ENCODE measurements around the gene ITPRID1. TPM values are rescaled to one million over a fixed set of nuclear protein-coding genes. Genes with fewer than 3 reads are reported as not detected.
"Not testable (repeated sequence)": the region's sequence is repeated elsewhere in the genome, so short reads cannot be mapped to it uniquely, and the experiment has no call there.

ITPRID1 gene
- total RNA-seq, 1 experiment from 2014 or later, result 0.24 TPM

DNA sequence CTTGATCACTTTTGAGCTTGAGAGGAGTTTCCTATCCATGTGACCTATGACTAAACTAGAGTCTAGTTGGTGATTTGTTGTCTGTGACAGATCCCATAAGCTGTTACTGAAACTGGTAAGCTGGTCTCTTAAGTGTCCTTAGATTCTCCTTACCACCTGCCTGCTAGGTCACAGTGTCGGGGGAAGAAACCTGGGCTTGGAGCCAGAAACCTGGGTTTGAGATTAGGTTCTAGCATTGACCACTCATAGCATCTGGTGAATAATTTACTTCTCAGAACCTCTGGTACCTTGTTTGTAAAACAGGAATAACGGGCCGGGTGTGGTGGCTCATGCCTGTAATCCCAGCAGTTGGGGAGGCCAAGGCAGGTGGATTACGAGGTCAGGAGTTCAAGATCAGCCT lies 21.8 kb upstream of the ITPRID1 start:
- H3K27me3 ChIP-seq (ENCODE audit: control insufficient read depth, insufficient read depth, low read length), result no peaks in the 10 kb centered on the region
- no peaks in the 10 kb centered on the region for H3K36me3 ChIP-seq (replicated peaks; ENCODE audit: control insufficient read depth, insufficient read depth, low read length)
- no peak overlapping the region for H3K4me3 ChIP-seq (ENCODE audit: insufficient read depth, low read depth, low read length)
- no peak for DNase-seq

DNA sequence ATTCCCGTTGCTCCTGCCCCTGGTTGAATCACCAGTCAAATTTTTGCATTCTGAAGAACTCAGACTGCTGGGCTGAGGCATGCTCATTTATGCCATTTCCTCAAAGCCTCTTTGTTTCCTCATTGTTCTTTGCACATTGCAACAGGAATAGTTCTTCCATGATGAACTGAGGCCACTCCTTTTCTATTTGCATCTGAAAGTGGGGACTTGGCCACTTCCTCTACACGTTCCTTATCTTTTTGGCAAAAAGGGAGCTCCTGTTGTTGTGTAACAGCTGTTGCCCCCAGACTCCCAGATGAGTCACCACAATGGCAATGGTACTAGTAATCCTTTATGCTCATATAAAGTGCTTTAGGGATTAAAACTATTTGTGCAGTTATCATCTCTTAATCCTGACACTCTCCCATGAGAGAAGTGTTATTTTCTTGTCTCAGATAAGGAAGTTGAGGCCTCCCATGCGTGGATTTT lies 20.1 kb upstream of the ITPRID1 start:
- peak; percentile 7 for DNase-seq
- no peaks in the 10 kb centered on the region for H3K27me3 ChIP-seq (ENCODE audit: control insufficient read depth, insufficient read depth, low read length)
- no peaks in the 10 kb centered on the region for H3K36me3 ChIP-seq (replicated peaks; ENCODE audit: control insufficient read depth, insufficient read depth, low read length)
- H3K4me3 ChIP-seq (ENCODE audit: insufficient read depth, low read depth, low read length), result no peak overlapping the region

DNA sequence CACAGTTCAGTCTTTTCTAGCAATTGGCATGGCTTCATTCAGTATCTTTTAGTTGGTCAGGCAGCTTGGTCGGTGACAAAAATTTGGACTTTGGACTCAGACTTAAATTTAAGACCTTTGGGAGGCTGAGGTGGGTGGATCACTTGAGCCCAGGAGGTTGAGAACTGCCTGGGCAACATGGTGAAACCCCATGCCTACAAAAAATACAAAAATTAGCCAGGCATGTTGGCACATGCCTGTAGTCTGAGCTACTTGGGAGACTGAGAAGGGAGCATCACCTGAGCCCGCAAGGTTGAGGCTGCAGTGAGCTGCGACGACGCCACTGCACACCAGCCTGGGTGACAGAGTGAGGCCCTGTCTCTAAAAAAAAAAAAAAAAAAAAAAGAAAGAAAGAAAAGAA lies 19.5 kb upstream of the ITPRID1 start:
- Histone ChIP-seq H3K36me3 (replicated peaks; ENCODE audit: control insufficient read depth, insufficient read depth, low read length) (no peaks in the 10 kb centered on the region), H3K27me3 (ENCODE audit: control insufficient read depth, insufficient read depth, low read length) (no peaks in the 10 kb centered on the region), H3K4me3 (ENCODE audit: insufficient read depth, low read depth, low read length) (no peak overlapping the region)
- no peak for DNase-seq

DNA sequence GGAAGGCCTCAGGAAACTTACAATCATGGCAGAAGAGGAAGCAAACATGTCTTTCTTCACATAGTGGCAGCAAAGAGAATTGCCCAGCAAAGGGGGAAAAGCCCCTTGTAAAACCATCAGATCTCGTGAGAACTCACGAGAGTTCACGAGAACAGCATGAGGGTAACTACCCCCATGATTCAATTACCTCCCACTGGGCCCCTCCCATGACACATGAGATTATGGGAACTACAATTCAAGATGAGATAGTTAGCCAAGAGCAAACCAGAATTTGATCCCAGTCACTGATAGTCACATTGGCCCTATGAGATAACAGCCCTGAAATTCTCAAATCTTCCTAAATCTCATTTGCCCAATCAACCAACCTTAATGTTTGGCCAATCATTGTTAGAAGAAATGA lies 18.2 kb upstream of the ITPRID1 start:
- H3K36me3 ChIP-seq (replicated peaks; ENCODE audit: control insufficient read depth, insufficient read depth, low read length), result no peaks in the 10 kb centered on the region
- no peaks in the 10 kb centered on the region for H3K27me3 ChIP-seq (ENCODE audit: control insufficient read depth, insufficient read depth, low read length)
- DNase-seq, result no peak
- no peak overlapping the region for H3K4me3 ChIP-seq (ENCODE audit: insufficient read depth, low read depth, low read length)

DNA sequence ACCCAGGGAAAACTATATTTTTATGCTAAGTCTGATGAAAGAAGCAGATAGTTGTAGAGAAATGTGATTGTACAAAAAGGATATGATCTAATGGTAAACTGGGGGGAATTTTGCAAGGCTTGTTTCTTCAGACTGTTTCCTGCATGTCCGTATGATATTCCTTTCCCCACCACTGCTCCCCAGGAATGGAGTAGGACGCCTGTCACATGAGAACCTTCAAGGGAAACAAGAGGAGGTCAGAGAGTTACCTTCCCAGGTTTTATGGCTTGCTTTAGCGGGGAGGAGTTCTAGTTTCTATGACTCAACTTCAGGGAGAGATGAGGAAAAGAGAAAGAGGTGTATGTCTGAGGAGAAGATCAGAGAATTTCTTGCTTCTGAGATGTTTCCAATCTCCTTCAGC lies 16.4 kb upstream of the ITPRID1 start:
- no peak for DNase-seq
- H3K36me3 ChIP-seq (replicated peaks; ENCODE audit: control insufficient read depth, insufficient read depth, low read length), result no peaks in the 10 kb centered on the region
- H3K4me3 ChIP-seq (ENCODE audit: insufficient read depth, low read depth, low read length), result no peak overlapping the region
- no peaks in the 10 kb centered on the region for H3K27me3 ChIP-seq (ENCODE audit: control insufficient read depth, insufficient read depth, low read length)

DNA sequence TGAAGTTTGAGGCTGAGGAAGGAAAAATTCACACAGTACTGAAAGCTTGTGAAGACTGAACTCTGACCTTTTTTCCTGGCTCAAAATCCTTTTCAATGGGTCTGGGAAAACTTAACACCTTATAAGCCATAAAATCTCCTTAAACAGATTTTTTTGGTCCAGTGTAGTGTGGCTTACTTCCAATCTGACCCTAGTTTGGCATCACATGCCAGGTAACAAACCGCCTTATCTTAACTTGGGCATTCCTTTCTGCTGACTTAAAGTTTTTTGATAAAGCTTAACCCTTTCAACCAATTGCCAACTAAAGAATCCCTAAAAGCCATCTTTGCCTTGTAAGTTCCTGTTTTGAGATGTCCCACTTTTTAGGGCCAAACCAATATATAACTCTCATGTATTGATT lies 13.2 kb upstream of the ITPRID1 start:
- no peaks in the 10 kb centered on the region for H3K36me3 ChIP-seq (replicated peaks; ENCODE audit: control insufficient read depth, insufficient read depth, low read length)
- H3K4me3 ChIP-seq (ENCODE audit: insufficient read depth, low read depth, low read length), result no peak overlapping the region
- H3K27me3 ChIP-seq (ENCODE audit: control insufficient read depth, insufficient read depth, low read length), result no peaks in the 10 kb centered on the region
- DNase-seq, result no peak

DNA sequence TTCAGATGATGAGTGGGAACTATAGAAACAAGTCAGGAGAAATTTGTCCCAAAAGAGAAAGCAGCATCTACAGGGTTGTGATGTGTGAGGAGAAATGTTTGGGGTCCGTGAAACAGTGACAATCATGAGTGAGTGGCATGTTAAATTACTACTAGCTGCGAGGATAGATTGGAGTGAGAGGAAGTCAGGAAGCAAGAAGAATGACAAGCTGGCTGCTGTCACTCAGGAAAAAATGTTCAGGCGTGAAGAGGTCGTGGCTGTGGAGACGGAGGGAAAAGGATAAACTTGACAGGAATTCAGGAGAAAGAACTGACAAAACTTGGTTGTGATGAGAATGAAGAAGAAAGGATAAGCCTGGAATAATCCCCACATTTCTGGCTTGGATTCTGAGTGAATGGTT lies 5.1 kb upstream of the ITPRID1 start:
- Histone ChIP-seq H3K4me3 (ENCODE audit: insufficient read depth, low read depth, low read length) (no peak overlapping the region), H3K27me3 (ENCODE audit: control insufficient read depth, insufficient read depth, low read length) (no peaks in the 10 kb centered on the region), H3K36me3 (replicated peaks; ENCODE audit: control insufficient read depth, insufficient read depth, low read length) (no peaks in the 10 kb centered on the region)
- no peak for DNase-seq

DNA sequence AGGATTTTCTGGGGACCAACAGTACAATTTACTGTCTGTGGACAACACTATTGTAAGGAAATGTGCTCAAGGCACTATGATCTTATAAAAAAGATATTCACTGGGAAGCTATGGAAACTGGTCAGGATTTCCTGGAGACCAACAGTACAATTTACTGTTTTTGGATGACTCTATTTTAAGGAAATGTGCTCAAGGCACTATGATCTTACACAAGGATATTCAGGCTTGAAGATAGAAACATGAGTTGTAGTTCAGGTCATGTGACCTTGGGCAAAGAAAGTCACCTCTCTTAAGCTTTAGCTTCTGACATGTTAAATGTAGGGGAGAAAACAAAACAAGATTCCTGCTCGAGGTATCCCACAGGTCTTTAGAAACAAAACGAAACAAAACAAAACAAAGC lies 1.7 kb upstream of the ITPRID1 start:
- DNase-seq, result no peak
- Histone ChIP-seq H3K27me3 (ENCODE audit: control insufficient read depth, insufficient read depth, low read length) (no peaks in the 10 kb centered on the region), H3K4me3 (ENCODE audit: insufficient read depth, low read depth, low read length) (no peak overlapping the region), H3K36me3 (replicated peaks; ENCODE audit: control insufficient read depth, insufficient read depth, low read length) (no peaks in the 10 kb centered on the region)

DNA sequence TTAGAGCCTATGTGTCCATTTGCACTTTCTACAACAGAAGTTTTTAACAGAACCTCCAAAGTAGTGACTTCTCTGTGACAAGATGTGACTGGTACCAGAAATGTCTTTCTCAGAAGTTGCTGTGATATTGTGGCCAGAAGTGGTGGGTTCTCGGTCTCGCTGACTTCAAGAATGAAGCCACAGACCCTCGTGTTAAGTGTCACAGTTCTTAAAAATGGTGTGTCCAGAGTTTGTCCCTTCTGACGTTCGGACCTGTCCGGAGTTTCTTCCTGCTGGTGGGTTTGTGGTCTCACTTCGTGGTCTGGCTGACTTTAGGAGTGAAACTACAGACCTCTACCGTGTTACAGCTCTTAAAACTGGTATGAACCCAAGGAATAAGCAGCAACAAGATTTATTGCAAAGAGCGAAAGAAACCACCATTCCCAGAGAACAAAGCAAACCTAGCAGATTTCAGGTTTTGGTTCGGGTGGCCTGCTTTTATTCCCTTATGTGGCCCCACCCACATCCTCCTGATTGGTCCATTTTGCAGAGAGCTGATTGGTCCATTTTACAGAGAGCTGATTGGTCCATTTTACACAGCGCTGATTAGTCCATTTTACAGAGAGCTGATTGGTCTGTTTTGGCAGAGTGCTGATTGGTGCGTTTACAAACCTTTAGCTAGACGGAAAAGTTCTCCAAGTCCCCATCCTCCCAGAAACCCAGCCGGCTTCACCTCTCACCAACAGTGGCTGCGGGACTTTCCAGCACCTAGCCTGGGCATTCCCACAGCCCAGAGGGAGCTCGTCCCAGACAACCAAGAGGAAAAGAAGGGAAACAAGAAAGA lies 3.0 kb downstream of the ITPRID1 start:
- Histone ChIP-seq H3K27me3 (ENCODE audit: control insufficient read depth, insufficient read depth, low read length) (no peaks in the 10 kb centered on the region), H3K36me3 (replicated peaks; ENCODE audit: control insufficient read depth, insufficient read depth, low read length) (no peaks in the 10 kb centered on the region)

DNA sequence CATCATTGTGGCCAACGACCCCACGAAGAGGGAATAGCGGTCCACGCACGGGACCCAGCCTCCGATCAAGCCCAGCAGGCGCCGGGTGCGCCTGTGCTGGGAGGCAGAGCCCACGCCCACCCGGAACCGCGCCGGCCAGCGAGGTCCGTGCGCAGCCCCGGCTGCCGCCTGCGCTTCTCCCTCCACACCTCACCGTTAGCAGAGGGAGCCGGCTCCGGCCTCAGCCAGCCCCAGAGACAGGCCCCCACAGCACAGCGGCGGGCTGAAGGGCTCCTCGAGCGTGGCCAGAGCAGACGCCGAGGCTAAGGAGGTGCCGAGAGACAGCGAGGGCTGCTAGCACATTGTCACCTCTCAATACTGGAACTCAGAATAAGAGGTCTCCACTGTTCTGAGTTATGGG lies 3.6 kb downstream of the ITPRID1 start:
- H3K27me3 ChIP-seq (ENCODE audit: control insufficient read depth, insufficient read depth, low read length), result no peaks in the 10 kb centered on the region
- DNase-seq, result no peak

More for the DNA sequence above, 3.0 kb downstream of the ITPRID1 start:
- no peak for DNase-seq
- H3K4me3 ChIP-seq (ENCODE audit: insufficient read depth, low read depth, low read length), result no peak overlapping the region

DNA sequence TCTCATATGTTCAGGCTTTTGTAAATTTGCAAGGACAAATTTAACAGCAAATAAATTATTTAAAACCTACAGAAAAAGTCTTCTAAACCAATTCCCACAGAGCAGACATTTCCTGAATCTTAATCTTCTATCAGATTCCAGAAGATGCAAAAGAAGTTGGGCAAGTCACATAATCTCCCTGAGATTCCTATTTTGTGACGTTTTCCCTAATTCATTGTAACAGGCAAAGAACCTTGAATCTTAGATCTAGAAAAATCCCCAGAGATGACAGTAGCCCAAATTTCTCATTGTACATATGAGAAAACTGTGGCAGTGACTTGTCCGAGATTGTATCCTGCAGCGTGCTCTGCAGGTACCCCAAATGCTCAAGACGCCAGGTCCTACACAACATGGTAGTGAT lies 4.9 kb downstream of the ITPRID1 start:
- H3K36me3 ChIP-seq (replicated peaks; ENCODE audit: control insufficient read depth, insufficient read depth, low read length), result no peaks in the 10 kb centered on the region
- H3K4me3 ChIP-seq (ENCODE audit: insufficient read depth, low read depth, low read length), result no peak overlapping the region
- no peak for DNase-seq
- H3K27me3 ChIP-seq (ENCODE audit: control insufficient read depth, insufficient read depth, low read length), result no peaks in the 10 kb centered on the region

More for the DNA sequence above, 3.6 kb downstream of the ITPRID1 start:
- H3K4me3 ChIP-seq (ENCODE audit: insufficient read depth, low read depth, low read length), result no peak overlapping the region
- no peaks in the 10 kb centered on the region for H3K36me3 ChIP-seq (replicated peaks; ENCODE audit: control insufficient read depth, insufficient read depth, low read length)

DNA sequence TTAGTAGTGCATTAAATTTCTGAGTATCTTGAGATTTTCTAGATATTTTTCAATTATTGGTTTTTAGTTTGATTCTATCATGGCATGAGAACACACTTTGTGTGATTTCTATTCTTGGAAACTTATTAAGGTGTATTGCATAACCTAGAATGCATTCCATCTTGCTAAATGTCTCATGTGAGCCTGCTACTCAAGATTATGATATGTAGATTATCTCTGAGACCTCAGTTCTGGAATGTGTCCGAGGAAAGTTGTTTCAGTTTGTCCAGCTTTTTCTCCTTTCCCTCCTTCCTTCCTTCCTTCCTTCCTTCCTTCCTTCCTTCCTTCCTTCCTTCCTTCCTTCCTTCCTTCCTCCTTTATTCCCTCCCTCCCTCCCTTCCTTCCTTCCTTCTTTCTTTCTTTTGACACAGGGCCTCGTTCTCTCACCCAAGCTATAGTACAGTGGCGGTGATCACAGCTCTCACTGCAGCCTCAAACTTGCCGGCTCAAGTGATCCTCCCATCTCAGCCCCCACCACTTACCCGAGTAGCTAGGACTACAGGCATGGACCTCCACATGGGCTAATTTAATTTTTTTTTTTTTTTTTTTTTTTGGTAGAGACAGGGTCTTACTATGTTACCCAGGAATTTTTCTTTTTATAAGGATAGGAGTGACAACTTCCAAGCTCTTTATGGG lies 7.6 kb downstream of the ITPRID1 start:
- DNase-seq, result no peak
- Histone ChIP-seq H3K36me3 (replicated peaks; ENCODE audit: control insufficient read depth, insufficient read depth, low read length) (no peaks in the 10 kb centered on the region), H3K27me3 (ENCODE audit: control insufficient read depth, insufficient read depth, low read length) (no peaks in the 10 kb centered on the region), H3K4me3 (ENCODE audit: insufficient read depth, low read depth, low read length) (no peak overlapping the region)

DNA sequence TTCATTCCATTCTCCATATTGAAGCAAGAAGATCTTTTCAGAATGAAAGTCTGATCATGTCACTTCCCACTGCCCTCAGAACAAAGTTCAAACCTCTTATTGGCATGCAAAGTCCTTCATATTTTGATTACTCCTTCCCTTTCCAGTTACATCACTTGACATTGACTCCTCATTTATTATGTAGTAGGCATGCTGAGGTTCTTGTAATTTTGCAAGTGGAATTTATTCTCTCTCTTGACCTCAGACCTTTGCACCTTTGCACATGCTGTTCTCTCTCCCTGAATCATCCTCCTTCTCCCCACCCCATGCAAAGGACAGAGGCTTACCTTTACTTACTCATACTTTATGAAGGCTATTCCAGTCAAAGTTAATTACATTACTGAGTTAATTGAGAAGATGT lies 13.0 kb downstream of the ITPRID1 start:
- Histone ChIP-seq H3K27me3 (ENCODE audit: control insufficient read depth, insufficient read depth, low read length) (no peaks in the 10 kb centered on the region), H3K36me3 (replicated peaks; ENCODE audit: control insufficient read depth, insufficient read depth, low read length) (no peaks in the 10 kb centered on the region), H3K4me3 (ENCODE audit: insufficient read depth, low read depth, low read length) (no peak overlapping the region)
- DNase-seq, result no peak

DNA sequence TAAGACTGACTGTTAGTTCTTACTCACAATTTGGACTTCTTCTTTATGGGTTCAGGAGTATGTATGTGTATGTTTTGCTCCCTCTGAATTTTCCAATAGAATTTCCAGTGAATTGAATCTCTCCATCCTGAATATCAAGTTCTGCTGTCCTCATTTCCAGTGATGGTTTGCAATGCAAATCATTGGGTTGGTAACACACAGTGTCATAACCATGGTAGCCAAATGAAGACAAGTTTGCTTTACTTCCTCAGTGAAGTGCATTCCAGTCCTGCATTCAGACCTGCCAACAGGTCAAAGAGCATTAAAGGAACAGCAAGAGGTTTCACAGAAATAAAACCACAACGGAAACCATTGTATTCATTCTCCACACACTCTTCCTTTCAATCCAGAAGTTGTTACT lies 15.2 kb downstream of the ITPRID1 start:
- H3K4me3 ChIP-seq (ENCODE audit: insufficient read depth, low read depth, low read length), result no peak overlapping the region
- H3K27me3 ChIP-seq (ENCODE audit: control insufficient read depth, insufficient read depth, low read length), result no peaks in the 10 kb centered on the region
- no peak for DNase-seq
- no peaks in the 10 kb centered on the region for H3K36me3 ChIP-seq (replicated peaks; ENCODE audit: control insufficient read depth, insufficient read depth, low read length)

DNA sequence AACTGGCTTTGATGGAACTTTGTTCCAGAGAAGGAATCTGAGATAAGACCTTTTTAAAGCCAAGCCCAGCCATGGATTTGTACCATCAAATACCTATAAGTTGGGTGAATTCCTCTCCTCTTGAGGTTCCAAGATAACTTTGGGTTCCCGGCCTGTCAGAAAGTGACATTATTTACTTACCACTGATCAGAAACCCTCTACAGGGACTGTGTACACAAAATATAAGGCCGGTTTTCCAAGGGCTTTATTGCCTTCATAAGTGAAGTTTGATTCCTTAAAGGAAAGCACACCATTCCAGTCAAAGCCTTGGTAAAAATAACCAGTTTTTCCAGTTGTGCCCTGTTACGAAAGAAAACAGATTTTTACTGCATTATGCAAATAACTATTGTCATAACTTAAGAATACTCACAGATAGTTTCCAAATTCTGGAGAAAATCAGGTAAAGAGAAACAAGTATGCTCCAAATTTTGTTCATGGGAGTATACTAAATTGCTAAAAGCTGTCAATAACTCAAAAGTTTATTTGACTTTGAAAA lies 26.8 kb downstream of the ITPRID1 start:
- not testable (repeated sequence) for H3K4me3 ChIP-seq (ENCODE audit: insufficient read depth, low read depth, low read length); H3K36me3 ChIP-seq (replicated peaks; ENCODE audit: control insufficient read depth, insufficient read depth, low read length); H3K27me3 ChIP-seq (ENCODE audit: control insufficient read depth, insufficient read depth, low read length); DNase-seq
